Mesothelial cell of epicardium (in vitro differentiated cells): ENCODE measurements around the gene CCSER1. TPM values are rescaled to one million over a fixed set of nuclear protein-coding genes. Genes with fewer than 3 reads are reported as not detected.
"Not testable (repeated sequence)": the region's sequence is repeated elsewhere in the genome, so short reads cannot be mapped to it uniquely, and the experiment has no call there.

Experiments
- DNase-seq, 2 experiments: peaks; one replicate each; pipeline ENCODE4 v3.0.0; 2021; ENCODE audit warnings: low spot score in 2 of 2; ENCODE audit not compliant: unreplicated experiment in 2 of 2
- H3K27ac Mint-ChIP-seq: 2 replicates; pipeline ENCODE4 v1.8.0; 2021; ENCODE audit warnings: mixed read lengths
- H3K27me3 Mint-ChIP-seq: 2 replicates; pipeline ENCODE4 v1.8.0; 2021; ENCODE audit warnings: low read depth, mixed read lengths
- H3K36me3 Mint-ChIP-seq: 2 replicates; pipeline ENCODE4 v1.8.0; 2021; ENCODE audit warnings: mixed read lengths
- H3K4me1 Mint-ChIP-seq: 2 replicates; pipeline ENCODE4 v1.8.0; 2021; ENCODE audit warnings: mixed read lengths
- H3K4me3 Mint-ChIP-seq: 2 replicates; pipeline ENCODE4 v1.8.0; 2021; ENCODE audit warnings: mild to moderate bottlenecking, moderate library complexity, mixed read lengths
- H3K9me3 Mint-ChIP-seq: 2 replicates; pipeline ENCODE4 v1.8.0; 2021; ENCODE audit warnings: mixed read lengths
- CTCF ChIP-seq: fragments of 200-600 bp; sonication (generic); IDR thresholded peaks from one replicate; pipeline ENCODE4 v1.5.0; 2021; ENCODE audit warnings: antibody characterized with exemption; ENCODE audit not compliant: unreplicated experiment
- total RNA-seq: library from RNA; stranded (reverse); gene quantifications from 3 replicates; pipeline ENCODE4 v1.2.1, GENCODE V29; 2021

CCSER1 gene
- total RNA-seq, 1 donor from 2014 or later, result 7.2 TPM

- H3K9me3 Mint-ChIP-seq, result no peaks in the 10 kb centered on the region
- TF ChIP-seq CTCF, result no peak
- no peak overlapping the region for H3K27ac Mint-ChIP-seq
- H3K4me1 Mint-ChIP-seq, result no peaks in the 10 kb centered on the region
- no peaks in the 10 kb centered on the region for H3K27me3 Mint-ChIP-seq
- DNase-seq, result no peak
- H3K4me3 Mint-ChIP-seq, result no peak overlapping the region
- no peaks in the 10 kb centered on the region for H3K36me3 Mint-ChIP-seq
Measured at GRCh38 chr4:91170768-91171167, 1043.6 kb downstream of the CCSER1 start.

- no peak for DNase-seq
- no peak overlapping the region for H3K4me3 Mint-ChIP-seq
- TF ChIP-seq CTCF, result no peak
- H3K27me3 Mint-ChIP-seq, result no peaks in the 10 kb centered on the region
- H3K36me3 Mint-ChIP-seq, result no peaks in the 10 kb centered on the region
- no peak overlapping the region for H3K27ac Mint-ChIP-seq
- no peaks in the 10 kb centered on the region for H3K4me1 Mint-ChIP-seq
- H3K9me3 Mint-ChIP-seq, result peaks cover 3% of the 10 kb centered on the region
Measured at GRCh38 chr4:91171217-91171616, 1044.0 kb downstream of the CCSER1 start.

- H3K4me1 Mint-ChIP-seq, H3K27me3 Mint-ChIP-seq, DNase-seq, H3K4me3 Mint-ChIP-seq, H3K36me3 Mint-ChIP-seq: not testable (repeated sequence)
- peak overlapping the region; percentile 54 for H3K27ac Mint-ChIP-seq
- H3K9me3 Mint-ChIP-seq, result peaks cover 18% of the 10 kb centered on the region
Measured at GRCh38 chr4:91185061-91185460, 1057.9 kb downstream of the CCSER1 start.

- no peaks in the 10 kb centered on the region for H3K36me3 Mint-ChIP-seq
- no peak overlapping the region for H3K27ac Mint-ChIP-seq
- H3K4me1 Mint-ChIP-seq, result no peaks in the 10 kb centered on the region
- no peak for TF ChIP-seq CTCF
- H3K9me3 Mint-ChIP-seq, result no peaks in the 10 kb centered on the region
- no peaks in the 10 kb centered on the region for H3K27me3 Mint-ChIP-seq
- H3K4me3 Mint-ChIP-seq, result no peak overlapping the region
- no peak for DNase-seq
Measured at GRCh38 chr4:91198951-91199350, 1071.8 kb downstream of the CCSER1 start.

- no peak for DNase-seq
- Mint-ChIP-seq H3K27ac (no peak overlapping the region), H3K4me1 (no peaks in the 10 kb centered on the region), H3K27me3 (no peaks in the 10 kb centered on the region), H3K4me3 (no peak overlapping the region), H3K36me3 (no peaks in the 10 kb centered on the region), H3K9me3 (no peaks in the 10 kb centered on the region)
- no peak for TF ChIP-seq CTCF
Measured at GRCh38 chr4:91207535-91207934, 1080.3 kb downstream of the CCSER1 start.

- DNase-seq, result no peak
- Mint-ChIP-seq H3K27ac (no peak overlapping the region), H3K9me3 (peaks cover 6% of the 10 kb centered on the region), H3K4me1 (no peaks in the 10 kb centered on the region), H3K27me3 (no peaks in the 10 kb centered on the region), H3K36me3 (no peaks in the 10 kb centered on the region), H3K4me3 (no peak overlapping the region)
- no peak for TF ChIP-seq CTCF
Measured at GRCh38 chr4:91212211-91212610, 1085.0 kb downstream of the CCSER1 start.

- H3K9me3 Mint-ChIP-seq, H3K27me3 Mint-ChIP-seq: not testable (repeated sequence)
Measured at GRCh38 chr4:91217831-91218403, 1090.7 kb downstream of the CCSER1 start.

More at GRCh38 chr4:91217831-91218403, 1090.7 kb downstream of the CCSER1 start:
- not testable (repeated sequence) for H3K4me3 Mint-ChIP-seq, H3K27ac Mint-ChIP-seq, H3K36me3 Mint-ChIP-seq, H3K4me1 Mint-ChIP-seq, DNase-seq
